ENCODE data around the gene BPIFB3.

The BPIFB3 gene

GRCh38 chr20:33038243-33038642 is 15.5 kb upstream of the BPIFB3 start:
- TF ChIP-seq CTCF (IDR thresholded peaks at IDR 0.05), result no peak

DNA sequence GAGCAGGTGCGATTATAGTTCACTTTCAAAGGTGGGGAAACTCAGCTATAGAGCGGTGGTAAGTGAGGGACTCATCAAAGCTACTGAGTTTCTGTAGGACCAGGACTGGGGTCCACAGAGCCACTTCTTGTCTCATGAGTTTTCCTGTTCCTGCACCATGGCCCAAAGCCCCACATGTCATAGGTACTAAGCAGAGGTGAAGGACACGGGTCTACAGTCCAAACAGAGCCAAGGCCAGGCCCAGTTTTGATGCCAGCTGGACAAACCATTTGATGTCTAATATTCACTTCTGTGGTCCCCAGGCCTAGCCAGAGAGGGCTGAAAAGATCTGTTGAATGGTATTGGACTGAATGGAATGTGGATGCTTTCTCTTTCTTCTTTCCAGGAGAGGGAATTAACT is 11.3 kb upstream of the BPIFB3 start:
- TF ChIP-seq CTCF (IDR thresholded peaks at IDR 0.05), result no peak

DNA sequence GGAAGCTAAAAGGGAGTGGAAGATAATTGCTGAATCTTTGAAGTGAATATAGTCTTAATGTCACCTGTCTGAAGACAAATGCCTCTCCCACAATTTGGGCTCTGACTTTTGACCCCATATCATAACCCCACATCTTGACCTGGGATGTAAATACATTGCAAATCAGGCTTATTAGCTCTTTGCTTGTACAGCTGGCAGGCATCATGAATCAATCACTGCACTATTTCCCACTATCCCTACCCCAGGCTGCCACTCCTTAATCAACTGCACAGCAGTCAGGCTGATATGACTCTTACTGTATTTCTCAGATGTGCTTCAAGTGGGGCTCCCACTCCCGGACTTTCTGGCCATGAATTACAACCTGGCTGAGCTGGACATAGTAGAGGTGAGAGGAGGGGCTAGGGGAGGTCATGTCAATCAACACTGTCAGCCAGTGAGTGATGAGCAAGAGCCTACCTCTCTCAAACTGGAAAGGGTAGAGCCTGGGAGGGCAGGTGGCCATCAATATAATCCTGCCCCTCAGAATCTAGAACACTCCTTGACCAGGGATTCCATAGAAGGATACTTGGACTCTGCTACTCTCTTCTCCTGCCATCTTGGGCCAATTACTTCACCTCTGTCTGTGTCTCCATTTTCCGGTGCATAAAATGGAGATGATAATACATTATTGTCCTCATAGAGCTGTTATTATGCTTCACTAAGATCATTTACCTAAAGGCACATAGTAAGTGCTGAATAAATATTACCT is 10.5 kb upstream of the BPIFB3 start:
- TF ChIP-seq CTCF (IDR thresholded peaks at IDR 0.05), result no peak

GRCh38 chr20:33043731-33044181 is 9.9 kb upstream of the BPIFB3 start:
- TF ChIP-seq CTCF (IDR thresholded peaks at IDR 0.05), result no peak

DNA sequence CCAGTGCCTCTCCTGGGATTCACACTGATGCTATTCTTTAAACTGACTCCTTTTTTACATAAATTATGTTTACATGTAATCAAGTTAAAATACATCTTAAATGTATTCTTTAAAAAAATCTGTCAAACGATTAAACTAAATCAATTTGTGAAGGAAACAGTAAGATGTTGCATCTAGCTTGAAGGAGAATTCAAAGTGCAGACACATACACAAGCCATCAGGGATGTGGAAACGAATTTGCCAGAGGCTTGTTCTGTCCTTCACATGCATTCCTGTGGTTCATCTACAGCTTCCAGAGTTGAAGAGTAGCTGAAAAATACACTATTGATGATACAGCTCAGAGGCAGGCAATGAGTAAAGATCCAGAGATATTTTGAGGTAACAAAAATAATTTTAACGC is 7.3 kb upstream of the BPIFB3 start:
- no peak for TF ChIP-seq CTCF (IDR thresholded peaks at IDR 0.05)

GRCh38 chr20:33051333-33051732 is 2.4 kb upstream of the BPIFB3 start:
- no peak for TF ChIP-seq CTCF (IDR thresholded peaks at IDR 0.05)

DNA sequence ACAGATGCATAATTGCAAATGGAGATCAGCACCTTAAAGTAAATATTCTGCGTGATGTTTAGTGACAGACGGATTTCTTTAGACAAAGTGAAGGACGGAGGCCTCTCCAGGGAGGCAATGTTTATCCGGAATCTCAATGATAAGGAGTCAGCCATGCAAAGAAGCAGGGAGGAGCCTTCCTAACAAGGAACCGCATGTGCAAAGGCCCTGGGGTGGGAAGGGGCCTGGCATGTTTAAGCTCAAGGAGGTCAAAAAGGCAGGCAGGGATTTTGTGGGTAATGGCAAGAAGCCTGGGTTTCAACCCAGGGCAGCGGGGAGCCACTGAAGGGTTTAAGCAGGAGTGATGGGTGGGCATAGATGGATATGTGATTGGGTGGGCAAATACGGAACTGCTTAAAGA is 678 bp downstream of the BPIFB3 start:
- no peak for TF ChIP-seq CTCF (IDR thresholded peaks at IDR 0.05)

DNA sequence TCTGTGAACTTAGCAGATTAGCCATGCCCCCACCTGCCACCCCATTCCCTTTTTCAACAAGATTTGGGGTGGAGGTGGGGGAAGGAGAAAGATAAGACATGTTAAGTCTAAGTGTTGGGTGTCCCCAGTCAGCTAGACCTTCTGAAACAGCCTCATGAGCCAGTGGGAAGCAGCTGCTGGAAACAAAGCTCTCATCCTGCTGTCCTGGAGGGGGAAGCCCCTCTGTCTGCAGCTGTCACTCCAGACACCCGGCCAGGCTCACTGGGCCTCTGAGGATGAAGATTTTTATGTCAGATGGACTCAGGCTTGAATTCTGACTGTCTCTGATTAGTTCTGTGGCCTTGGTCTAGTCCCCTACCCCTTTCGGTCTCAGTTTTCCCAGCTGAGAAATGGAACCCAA is 1.1 kb downstream of the BPIFB3 start:
- TF ChIP-seq CTCF (IDR thresholded peaks at IDR 0.05), result no peak
